ENCODE results near the gene HAUS8.

- TF ChIP-seq, protein P1, sequence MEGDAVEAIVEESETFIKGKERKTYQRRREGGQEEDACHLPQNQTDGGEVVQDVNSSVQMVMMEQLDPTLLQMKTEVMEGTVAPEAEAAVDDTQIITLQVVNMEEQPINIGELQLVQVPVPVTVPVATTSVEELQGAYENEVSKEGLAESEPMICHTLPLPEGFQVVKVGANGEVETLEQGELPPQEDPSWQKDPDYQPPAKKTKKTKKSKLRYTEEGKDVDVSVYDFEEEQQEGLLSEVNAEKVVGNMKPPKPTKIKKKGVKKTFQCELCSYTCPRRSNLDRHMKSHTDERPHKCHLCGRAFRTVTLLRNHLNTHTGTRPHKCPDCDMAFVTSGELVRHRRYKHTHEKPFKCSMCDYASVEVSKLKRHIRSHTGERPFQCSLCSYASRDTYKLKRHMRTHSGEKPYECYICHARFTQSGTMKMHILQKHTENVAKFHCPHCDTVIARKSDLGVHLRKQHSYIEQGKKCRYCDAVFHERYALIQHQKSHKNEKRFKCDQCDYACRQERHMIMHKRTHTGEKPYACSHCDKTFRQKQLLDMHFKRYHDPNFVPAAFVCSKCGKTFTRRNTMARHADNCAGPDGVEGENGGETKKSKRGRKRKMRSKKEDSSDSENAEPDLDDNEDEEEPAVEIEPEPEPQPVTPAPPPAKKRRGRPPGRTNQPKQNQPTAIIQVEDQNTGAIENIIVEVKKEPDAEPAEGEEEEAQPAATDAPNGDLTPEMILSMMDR (IDR thresholded peaks at IDR 0.05): no peak
- TF ChIP-seq POLR2A (IDR thresholded peaks at IDR 0.05): no peak
Observed at GRCh38 chr19:17031741-17032140, 43.5 kb downstream of the HAUS8 start.
